GM18526 (cell line): Measurements from ENCODE around the gene CACNA2D1.

ENCODE experiments used
- POLR2A ChIP-seq: IDR thresholded peaks from 3 replicates; pipeline ENCODE4 v1.6.1; 2011; ENCODE audit not compliant: insufficient read length; ENCODE audit errors: extremely low read depth

The CACNA2D1 gene

DNA sequence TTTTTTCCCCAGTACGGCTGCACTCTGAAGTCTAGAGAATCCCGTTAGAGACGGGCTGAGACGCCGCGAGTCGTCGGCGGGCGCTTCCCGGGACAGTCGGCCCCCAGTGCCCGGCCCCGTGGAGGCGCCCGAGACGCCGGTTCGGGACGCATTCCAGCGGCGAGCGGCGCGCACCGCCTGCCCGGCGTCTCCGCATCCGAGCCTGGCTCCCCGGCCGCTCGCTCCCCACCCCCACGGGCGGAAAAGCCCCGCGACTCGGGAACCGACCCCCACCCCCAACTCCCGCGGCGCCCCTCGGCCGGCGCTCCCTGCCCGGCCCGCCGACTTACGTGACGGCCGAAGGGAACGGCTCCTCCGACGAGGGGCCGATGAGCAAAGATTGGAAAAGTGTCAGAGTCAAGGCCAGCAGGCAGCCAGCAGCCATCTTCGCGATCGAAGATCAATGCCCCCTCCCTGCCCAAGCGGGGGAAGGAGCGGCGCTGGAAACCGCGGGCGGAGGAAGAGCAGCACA, 486 bp downstream of the CACNA2D1 start:
- no peak for TF ChIP-seq POLR2A

DNA sequence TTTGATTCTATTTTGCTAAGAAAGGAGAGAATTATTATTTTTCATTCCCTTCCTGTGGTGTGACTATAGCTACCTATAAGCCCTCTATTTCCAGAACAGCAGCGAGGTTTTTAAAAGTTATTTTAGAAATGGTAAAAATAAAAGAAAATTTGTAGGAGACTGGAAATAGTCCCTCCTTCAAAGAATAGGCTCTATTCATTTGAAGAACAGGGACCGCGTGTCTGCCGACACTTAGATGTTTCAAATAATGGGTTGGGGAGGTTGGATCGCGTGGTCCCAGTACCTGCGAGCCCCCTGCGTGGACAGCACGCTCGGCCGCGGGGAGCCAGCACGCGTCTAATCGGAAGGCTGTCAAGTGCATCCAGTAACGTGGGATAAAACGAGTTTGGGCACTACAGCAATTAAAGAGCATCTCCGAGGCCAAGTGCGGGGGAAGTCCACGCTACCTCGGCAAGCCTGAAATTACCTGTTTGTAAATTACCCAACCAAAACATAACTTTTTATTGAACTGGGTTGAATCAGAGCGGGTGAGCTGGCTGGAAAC, 1.0 kb downstream of the CACNA2D1 start:
- no peak for TF ChIP-seq POLR2A

DNA sequence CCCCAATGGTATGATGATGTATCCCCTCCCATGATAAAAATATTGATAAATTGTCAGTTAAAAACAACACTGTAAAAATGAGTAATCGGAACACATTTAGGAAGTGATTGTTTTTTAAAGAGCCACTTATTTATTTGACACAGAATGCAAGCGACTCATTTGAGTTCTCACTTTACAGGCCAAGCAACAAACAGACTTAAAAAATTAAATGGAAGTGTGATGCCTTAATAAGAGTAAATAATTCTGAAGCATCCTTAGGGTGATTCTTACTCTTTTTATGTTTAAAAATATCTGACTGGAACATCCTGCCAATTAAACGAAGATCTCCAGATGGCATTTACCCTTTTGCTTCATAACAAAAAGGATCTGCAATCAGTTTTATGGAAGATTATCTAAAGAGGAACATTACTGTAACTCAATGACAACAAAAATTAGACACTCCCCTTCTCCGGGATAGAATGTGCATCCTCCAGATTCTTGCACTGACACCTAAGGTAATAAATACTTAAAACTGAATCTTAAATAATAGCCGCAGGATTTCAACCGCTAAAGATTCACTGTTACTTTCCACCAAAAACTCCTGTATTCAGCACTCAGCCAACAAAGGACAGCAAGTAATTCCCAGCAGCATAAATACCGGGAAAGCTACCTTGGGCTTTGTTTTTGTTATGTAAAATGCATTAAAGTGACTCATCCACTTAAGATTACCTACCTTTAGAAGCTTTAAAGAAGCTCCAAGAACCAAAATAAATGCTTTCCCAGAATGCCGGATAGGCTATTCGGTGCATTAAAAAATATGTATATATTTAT, 1.7 kb downstream of the CACNA2D1 start:
- TF ChIP-seq POLR2A = no peak

DNA sequence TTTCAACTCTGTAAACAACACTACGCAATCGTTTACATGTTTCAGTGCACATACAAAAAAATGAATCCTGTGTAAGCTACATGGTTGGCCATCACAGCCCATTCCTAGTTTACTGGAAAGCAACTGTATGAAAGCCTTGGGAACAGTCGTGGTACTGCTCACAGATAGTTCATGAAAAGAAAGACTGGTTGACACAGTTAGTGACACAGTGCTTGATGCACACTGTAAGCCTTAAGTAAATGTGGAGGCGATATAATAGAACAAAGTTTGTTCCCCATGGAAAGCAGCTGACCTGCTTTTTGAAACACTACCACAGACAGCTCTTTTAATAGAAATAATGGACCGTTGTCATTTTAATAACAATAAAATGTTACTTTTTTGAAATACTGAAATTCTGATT, 5.1 kb downstream of the CACNA2D1 start:
- no peak for TF ChIP-seq POLR2A

DNA sequence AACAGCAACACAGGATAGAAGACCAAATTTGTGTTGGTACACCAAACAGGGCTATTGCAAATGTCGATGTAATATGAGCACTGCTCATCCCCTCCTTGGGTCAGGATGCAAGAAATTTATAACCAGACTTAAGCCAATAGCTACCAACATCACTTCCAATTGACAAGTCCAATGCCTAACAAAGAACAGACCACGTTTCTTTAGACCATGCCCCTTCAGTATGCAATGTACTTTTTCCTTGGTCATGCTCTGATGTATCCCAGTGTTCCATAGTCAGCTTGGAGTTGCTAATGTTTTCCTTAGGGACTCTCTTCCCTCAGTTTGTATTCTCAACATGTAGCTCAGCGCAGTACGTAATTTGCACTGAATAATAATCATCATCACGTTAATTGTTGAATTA, 7.8 kb downstream of the CACNA2D1 start:
- TF ChIP-seq POLR2A = no peak

DNA sequence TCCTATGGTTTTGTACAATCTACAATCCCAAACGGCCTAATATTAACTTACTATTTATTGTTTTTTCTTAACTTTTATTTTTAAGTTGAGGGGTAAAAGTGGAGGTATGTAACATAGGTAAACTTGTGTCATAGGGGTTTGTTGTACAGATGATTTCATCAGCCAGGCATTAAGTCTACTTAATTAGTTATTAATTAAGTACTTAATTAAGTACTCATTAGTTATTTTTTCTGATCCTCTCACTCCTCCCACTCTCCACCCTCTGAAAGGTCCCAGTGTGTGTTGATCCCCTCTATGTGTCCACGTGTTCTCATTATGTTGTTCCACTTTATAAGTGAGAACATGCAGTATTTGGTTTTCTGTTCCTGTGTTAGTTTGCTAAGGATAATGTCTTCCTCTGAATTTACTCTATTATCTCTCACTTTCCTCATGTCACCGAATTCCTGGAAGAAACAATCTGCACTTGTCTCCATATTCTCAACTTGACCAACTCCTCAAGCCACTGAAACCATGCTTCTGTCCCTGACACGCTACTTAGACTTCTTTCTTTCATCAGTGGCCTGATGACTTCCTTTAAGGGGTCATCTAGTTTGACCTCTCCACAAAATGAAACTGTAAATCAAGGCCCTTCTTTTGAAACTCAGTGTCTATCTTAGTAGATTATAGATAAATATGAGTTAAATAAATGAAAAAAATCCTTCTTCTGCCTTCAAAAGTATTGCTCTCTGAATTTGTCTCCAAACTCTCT, 9.1 kb downstream of the CACNA2D1 start:
- TF ChIP-seq POLR2A = no peak

DNA sequence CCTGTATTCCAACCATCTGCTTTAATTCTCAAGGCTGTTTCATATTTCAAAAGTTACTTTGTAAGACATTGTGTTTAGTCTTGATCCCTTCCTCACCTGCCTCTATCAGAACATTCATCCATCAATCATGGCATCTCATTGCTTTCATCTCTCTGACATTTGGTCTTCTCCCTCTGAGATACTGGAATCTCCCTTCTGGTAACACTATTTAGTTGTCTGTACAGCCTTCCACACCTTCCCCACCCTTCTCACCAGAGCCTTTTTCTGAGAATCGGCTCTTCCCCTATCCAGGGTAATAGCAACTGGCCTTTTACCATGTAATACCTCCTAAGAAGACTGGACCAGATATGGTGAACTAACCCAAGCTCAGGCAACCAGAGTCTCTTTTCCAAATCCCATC, 10.1 kb downstream of the CACNA2D1 start:
- TF ChIP-seq POLR2A = no peak

GRCh38 chr7:82430500-82431465, 12.8 kb downstream of the CACNA2D1 start:
- no peak for TF ChIP-seq POLR2A

DNA sequence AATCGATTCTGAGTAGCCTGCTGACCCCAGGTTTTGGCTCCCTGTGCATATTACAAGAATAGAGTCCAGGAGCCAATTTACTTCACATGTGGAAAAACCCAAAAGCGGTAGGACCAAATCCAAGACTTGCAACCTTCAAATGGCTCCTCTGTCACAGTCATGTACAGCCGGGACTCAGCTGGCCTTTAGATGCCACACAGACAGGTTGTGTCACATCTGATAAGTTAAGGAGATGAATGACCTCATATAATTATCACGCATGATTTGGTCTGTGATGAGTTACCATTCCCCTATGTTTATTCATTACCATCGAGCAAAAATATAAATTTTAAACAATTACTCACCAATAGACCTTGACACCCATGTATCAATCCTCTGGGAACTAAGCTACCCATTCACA, 14.2 kb downstream of the CACNA2D1 start:
- TF ChIP-seq POLR2A = no peak

DNA sequence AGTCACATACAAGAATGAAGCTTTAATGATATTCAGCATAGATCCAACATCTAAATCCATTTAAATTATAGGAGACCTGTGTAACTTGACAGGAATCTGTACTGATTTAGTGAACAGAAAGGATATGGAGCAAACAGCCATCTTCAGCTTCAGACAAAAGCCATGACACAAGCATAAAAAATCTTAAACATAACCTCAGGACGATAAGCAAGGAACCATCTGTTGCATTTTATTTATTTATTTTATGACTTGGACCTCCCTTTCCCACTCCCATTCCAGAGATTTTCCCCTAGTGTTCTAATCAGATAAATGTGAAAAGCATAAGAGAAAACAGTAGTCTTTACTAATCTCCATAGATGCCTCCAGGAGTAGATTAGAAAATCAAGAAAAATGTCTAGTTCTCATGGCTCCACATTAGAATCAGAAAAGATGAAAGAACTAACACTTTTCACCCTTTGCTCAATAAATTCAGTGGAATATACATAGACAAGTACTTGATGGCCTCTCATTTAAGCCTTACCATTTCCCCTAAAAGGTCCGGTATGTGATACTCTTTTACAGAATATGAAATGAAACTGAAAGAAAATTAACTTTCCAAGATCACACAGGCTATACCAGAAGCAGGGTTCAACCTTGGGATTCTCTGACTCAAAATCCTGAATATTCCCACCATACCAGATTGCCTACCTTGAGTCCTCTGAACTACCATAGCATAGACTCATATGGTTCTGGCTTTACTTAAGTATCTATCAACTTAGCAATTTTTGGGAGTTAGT, 15.2 kb downstream of the CACNA2D1 start:
- TF ChIP-seq POLR2A = no peak

DNA sequence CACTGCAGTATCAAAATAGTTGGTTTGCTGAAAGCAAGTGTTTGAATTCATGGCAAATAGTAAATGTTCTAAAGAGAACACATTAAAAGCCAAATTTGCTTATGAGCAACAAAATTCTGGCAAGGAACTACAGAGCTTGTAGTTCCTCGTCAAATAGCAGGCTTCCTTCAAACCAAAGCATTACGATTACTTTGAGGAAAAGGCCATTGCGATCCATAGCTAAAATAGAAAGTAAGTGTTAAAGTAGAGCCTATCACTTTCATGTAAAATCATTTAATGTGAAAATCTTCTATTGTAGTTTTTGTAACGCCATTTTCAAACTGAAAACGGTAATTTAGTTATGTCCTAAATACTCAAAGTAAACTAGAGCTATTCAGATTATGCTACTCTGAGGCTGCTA, 20.1 kb downstream of the CACNA2D1 start:
- no peak for TF ChIP-seq POLR2A

GRCh38 chr7:82419200-82419599, 24.4 kb downstream of the CACNA2D1 start:
- no peak for TF ChIP-seq POLR2A

DNA sequence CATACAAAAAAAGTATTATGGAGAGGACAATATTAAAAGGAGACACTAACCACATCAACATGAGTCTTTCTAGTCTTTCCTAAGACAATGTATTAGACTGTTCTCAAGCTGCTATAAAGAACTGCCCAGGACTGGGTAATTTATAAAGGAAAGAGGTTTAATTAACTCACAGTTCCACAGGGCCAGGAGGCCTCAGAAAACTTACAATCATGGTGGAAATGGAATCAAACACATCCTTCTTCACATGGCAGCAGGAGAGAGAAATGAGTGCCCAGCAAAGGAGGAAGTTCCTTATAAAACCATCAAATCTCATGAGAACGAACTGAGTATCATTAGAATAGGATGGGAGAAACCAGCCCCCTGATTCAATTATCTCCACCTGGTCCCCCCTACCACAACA, 25.7 kb downstream of the CACNA2D1 start:
- TF ChIP-seq POLR2A = no peak

DNA sequence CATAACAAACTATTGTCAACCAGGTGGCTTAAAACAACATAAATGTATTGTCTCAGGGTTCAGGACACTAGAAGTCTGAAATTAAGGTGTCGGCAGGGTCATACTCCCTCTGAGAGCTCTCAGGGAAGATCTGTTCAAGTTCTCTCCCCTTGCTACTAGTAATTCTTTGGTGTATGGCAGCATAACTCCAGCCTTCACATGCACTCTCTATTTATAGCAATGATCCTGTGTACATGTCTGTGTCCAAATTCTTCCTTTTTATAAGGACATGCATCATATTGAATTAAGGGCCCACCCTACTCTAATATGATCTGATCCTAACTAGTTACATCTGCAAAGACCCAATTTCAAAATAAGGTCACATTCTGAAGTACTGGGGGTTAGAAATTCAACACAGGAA, 27.2 kb downstream of the CACNA2D1 start:
- no peak for TF ChIP-seq POLR2A
